Measurements from ENCODE around the gene TELO2.

TELO2 gene

GRCh38 chr16:1444730-1445517 lies 48.2 kb upstream of the TELO2 start:
- Histone ChIP-seq H2BK5ac (ENCODE audit: low read length) (no peak overlapping the region), H3K14ac (ENCODE audit: low read length) (no peak overlapping the region), H3K4me3 (ENCODE audit: low read length in 2 of 2) (no peak overlapping the region), H3K9ac (ENCODE audit: low read depth, low read length, poor library complexity) (no peak overlapping the region), H2AFZ (ENCODE audit: low read length) (no peak overlapping the region), H3K4me2 (ENCODE audit: insufficient read depth, low read length, poor library complexity, severe bottlenecking) (no peak overlapping the region), H2BK12ac (ENCODE audit: low read length) (no peak overlapping the region), H3K79me1 (ENCODE audit: low read depth, low read length) (peaks cover 3% of the 10 kb centered on the region), H2AK5ac (ENCODE audit: low read depth, low read length) (peak overlapping the region; percentile 37), H3K4ac (ENCODE audit: low read length) (no peak overlapping the region), H3K18ac (ENCODE audit: low read length) (no peak overlapping the region), H2BK15ac (ENCODE audit: low read length) (no peak overlapping the region), H3K4me1 (ENCODE audit: control insufficient read depth in 2 of 2, insufficient read depth in 1 of 2, low read depth in 1 of 2, low read length in 2 of 2) (no peaks in the 10 kb centered on the region), H4K8ac (ENCODE audit: low read depth, low read length) (no peak overlapping the region), H3K27me3 (ENCODE audit: control insufficient read depth in 3 of 3, insufficient read depth in 3 of 3, low read depth in 1 of 3, low read length in 3 of 3) (no peaks in the 10 kb centered on the region), H2BK120ac (ENCODE audit: low read depth, low read length) (no peak overlapping the region), H3K9me3 (replicated peaks in 1 of 2; ENCODE audit: control insufficient read depth in 2 of 2, insufficient read depth in 1 of 2, low read depth in 1 of 2, low read length in 2 of 2) (no peaks in the 10 kb centered on the region), H3K27ac (replicated peaks; ENCODE audit: low read length) (no peak overlapping the region), H3K23ac (ENCODE audit: low read depth, low read length, poor library complexity) (no peak overlapping the region), H3K36me3 (replicated peaks in 1 of 2; ENCODE audit: control insufficient read depth in 2 of 2, insufficient read depth in 2 of 2, low read length in 2 of 2) (peaks cover 6 to 33% of the 10 kb centered on the region in 2 donors), H4K91ac (ENCODE audit: low read depth, low read length, poor library complexity) (no peak overlapping the region)
- no CpG with 5 or more reads among the region's 48 CpGs for WGBS, 2 donors (ENCODE audit: extremely low coverage in 2 of 2, insufficient read length in 2 of 2, insufficient replicate concordance in 1 of 2)
- no peak for DNase-seq (ENCODE audit: low spot score)

DNA sequence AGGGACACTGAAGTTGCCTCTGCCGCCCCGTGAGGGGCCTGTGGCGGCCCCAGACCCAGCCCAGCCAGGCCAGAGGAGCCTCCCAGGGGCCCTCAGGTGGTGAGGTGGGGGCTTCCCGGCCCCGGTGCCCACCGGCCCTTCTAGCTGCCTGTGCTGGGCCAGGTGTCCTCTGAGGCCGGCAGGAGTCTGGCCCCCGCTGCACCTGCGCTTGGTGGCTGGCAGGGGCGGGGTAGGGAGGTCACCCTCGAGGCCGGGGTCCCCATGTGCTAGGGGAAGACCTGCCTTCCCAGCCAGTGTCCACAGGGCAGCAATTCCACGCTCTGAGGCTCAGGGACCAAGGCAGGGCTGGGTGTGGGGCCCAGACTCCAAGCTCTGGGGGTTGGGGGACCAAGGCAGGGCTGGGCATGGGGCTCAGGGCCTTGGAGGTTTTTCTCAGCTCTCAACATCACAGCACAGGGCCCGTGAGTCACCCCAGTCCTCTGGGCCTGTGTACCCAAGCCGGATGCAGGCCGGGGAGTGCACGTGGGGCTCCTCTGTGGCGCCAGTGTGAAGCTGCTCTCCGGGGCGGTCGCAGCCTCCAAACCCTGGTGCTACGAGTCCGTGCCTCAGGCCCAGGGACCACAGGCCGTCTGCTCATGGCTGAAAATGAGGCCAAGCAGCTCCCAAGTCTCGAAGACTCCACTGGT lies 47.5 kb upstream of the TELO2 start:
- WGBS, 2 donors (ENCODE audit: extremely low coverage in 2 of 2, insufficient read length in 2 of 2, insufficient replicate concordance in 1 of 2) = no CpG with 5 or more reads among the region's 25 CpGs

GRCh38 chr16:1446296-1447080 lies 46.7 kb upstream of the TELO2 start:
- H3K14ac ChIP-seq (ENCODE audit: low read length) = no peak overlapping the region
- peak overlapping the region; percentile 17 for H4K8ac ChIP-seq (ENCODE audit: low read depth, low read length)
- H2AK5ac ChIP-seq (ENCODE audit: low read depth, low read length) = peak overlapping the region; percentile 14
- peaks cover 3% of the 10 kb centered on the region for H3K79me1 ChIP-seq (ENCODE audit: low read depth, low read length)
- no peak overlapping the region for H4K91ac ChIP-seq (ENCODE audit: low read depth, low read length, poor library complexity)
- H3K18ac ChIP-seq (ENCODE audit: low read length) = no peak overlapping the region
- H3K9me3 ChIP-seq (replicated peaks in 1 of 2; ENCODE audit: control insufficient read depth in 2 of 2, insufficient read depth in 1 of 2, low read depth in 1 of 2, low read length in 2 of 2) = no peaks in the 10 kb centered on the region
- no peak overlapping the region for H2BK15ac ChIP-seq (ENCODE audit: low read length)
- H2BK5ac ChIP-seq (ENCODE audit: low read length) = no peak overlapping the region
- no peak overlapping the region for H2BK12ac ChIP-seq (ENCODE audit: low read length)
- DNase-seq (ENCODE audit: low spot score) = no peak
- no peak overlapping the region for H2AFZ ChIP-seq (ENCODE audit: low read length)
- H3K9ac ChIP-seq (ENCODE audit: low read depth, low read length, poor library complexity) = peak overlapping the region; percentile 4
- H3K27ac ChIP-seq (replicated peaks; ENCODE audit: low read length) = no peak overlapping the region
- H3K27me3 ChIP-seq (ENCODE audit: control insufficient read depth in 3 of 3, insufficient read depth in 3 of 3, low read depth in 1 of 3, low read length in 3 of 3) = no peaks in the 10 kb centered on the region
- H3K4me1 ChIP-seq (ENCODE audit: control insufficient read depth in 2 of 2, insufficient read depth in 1 of 2, low read depth in 1 of 2, low read length in 2 of 2) = no peaks in the 10 kb centered on the region
- H3K36me3 ChIP-seq (replicated peaks in 1 of 2; ENCODE audit: control insufficient read depth in 2 of 2, insufficient read depth in 2 of 2, low read length in 2 of 2) = peaks cover 9 to 49% of the 10 kb centered on the region in 2 donors
- H3K4ac ChIP-seq (ENCODE audit: low read length) = no peak overlapping the region
- no peak overlapping the region for H2BK120ac ChIP-seq (ENCODE audit: low read depth, low read length)
- H3K4me2 ChIP-seq (ENCODE audit: insufficient read depth, low read length, poor library complexity, severe bottlenecking) = no peak overlapping the region
- H3K4me3 ChIP-seq (ENCODE audit: low read length in 2 of 2) = no peak overlapping the region
- WGBS, 2 donors (ENCODE audit: extremely low coverage in 2 of 2, insufficient read length in 2 of 2, insufficient replicate concordance in 1 of 2) = no CpG with 5 or more reads among the region's 41 CpGs
- no peak overlapping the region for H3K23ac ChIP-seq (ENCODE audit: low read depth, low read length, poor library complexity)

More for the DNA sequence above, 47.5 kb upstream of the TELO2 start:
- H3K4me2 ChIP-seq (ENCODE audit: insufficient read depth, low read length, poor library complexity, severe bottlenecking) = no peak overlapping the region
- no peak overlapping the region for H2BK15ac ChIP-seq (ENCODE audit: low read length)
- no peak overlapping the region for H3K9ac ChIP-seq (ENCODE audit: low read depth, low read length, poor library complexity)
- no peak overlapping the region for H2BK5ac ChIP-seq (ENCODE audit: low read length)
- peaks cover 3% of the 10 kb centered on the region for H3K79me1 ChIP-seq (ENCODE audit: low read depth, low read length)
- H4K91ac ChIP-seq (ENCODE audit: low read depth, low read length, poor library complexity) = no peak overlapping the region
- H3K4ac ChIP-seq (ENCODE audit: low read length) = no peak overlapping the region
- H3K27ac ChIP-seq (replicated peaks; ENCODE audit: low read length) = no peak overlapping the region
- no peak overlapping the region for H4K8ac ChIP-seq (ENCODE audit: low read depth, low read length)
- no peaks in the 10 kb centered on the region for H3K27me3 ChIP-seq (ENCODE audit: control insufficient read depth in 3 of 3, insufficient read depth in 3 of 3, low read depth in 1 of 3, low read length in 3 of 3)
- H3K36me3 ChIP-seq (replicated peaks in 1 of 2; ENCODE audit: control insufficient read depth in 2 of 2, insufficient read depth in 2 of 2, low read length in 2 of 2) = peaks cover 6 to 41% of the 10 kb centered on the region in 2 donors
- no peaks in the 10 kb centered on the region for H3K9me3 ChIP-seq (replicated peaks in 1 of 2; ENCODE audit: control insufficient read depth in 2 of 2, insufficient read depth in 1 of 2, low read depth in 1 of 2, low read length in 2 of 2)
- no peak overlapping the region for H3K4me3 ChIP-seq (ENCODE audit: low read length in 2 of 2)
- H3K23ac ChIP-seq (ENCODE audit: low read depth, low read length, poor library complexity) = no peak overlapping the region
- no peak overlapping the region for H3K14ac ChIP-seq (ENCODE audit: low read length)
- H3K4me1 ChIP-seq (ENCODE audit: control insufficient read depth in 2 of 2, insufficient read depth in 1 of 2, low read depth in 1 of 2, low read length in 2 of 2) = no peaks in the 10 kb centered on the region
- no peak for DNase-seq (ENCODE audit: low spot score)
- H3K18ac ChIP-seq (ENCODE audit: low read length) = no peak overlapping the region
- peak overlapping the region; percentile 14 for H2AK5ac ChIP-seq (ENCODE audit: low read depth, low read length)
- H2AFZ ChIP-seq (ENCODE audit: low read length) = no peak overlapping the region
- H2BK120ac ChIP-seq (ENCODE audit: low read depth, low read length) = no peak overlapping the region
- H2BK12ac ChIP-seq (ENCODE audit: low read length) = no peak overlapping the region

GRCh38 chr16:1447965-1448364 lies 45.2 kb upstream of the TELO2 start:
- H3K4me1 ChIP-seq (ENCODE audit: control insufficient read depth in 2 of 2, insufficient read depth in 1 of 2, low read depth in 1 of 2, low read length in 2 of 2) = no peaks in the 10 kb centered on the region
- no peak overlapping the region for H2BK5ac ChIP-seq (ENCODE audit: low read length)
- H3K4me3 ChIP-seq (ENCODE audit: low read length in 2 of 2) = no peak overlapping the region
- no peak overlapping the region for H3K9ac ChIP-seq (ENCODE audit: low read depth, low read length, poor library complexity)
- H2AK5ac ChIP-seq (ENCODE audit: low read depth, low read length) = no peak overlapping the region
- H2BK15ac ChIP-seq (ENCODE audit: low read length) = no peak overlapping the region
- H3K18ac ChIP-seq (ENCODE audit: low read length) = no peak overlapping the region
- H3K4me2 ChIP-seq (ENCODE audit: insufficient read depth, low read length, poor library complexity, severe bottlenecking) = no peak overlapping the region
- peaks cover 18 to 63% of the 10 kb centered on the region in 2 donors for H3K36me3 ChIP-seq (replicated peaks in 1 of 2; ENCODE audit: control insufficient read depth in 2 of 2, insufficient read depth in 2 of 2, low read length in 2 of 2)
- no peak overlapping the region for H4K91ac ChIP-seq (ENCODE audit: low read depth, low read length, poor library complexity)
- WGBS, 2 donors (ENCODE audit: extremely low coverage in 2 of 2, insufficient read length in 2 of 2, insufficient replicate concordance in 1 of 2) = no CpG with 5 or more reads among the region's 11 CpGs
- H3K27ac ChIP-seq (replicated peaks; ENCODE audit: low read length) = no peak overlapping the region
- no peaks in the 10 kb centered on the region for H3K27me3 ChIP-seq (ENCODE audit: control insufficient read depth in 3 of 3, insufficient read depth in 3 of 3, low read depth in 1 of 3, low read length in 3 of 3)
- H3K23ac ChIP-seq (ENCODE audit: low read depth, low read length, poor library complexity) = no peak overlapping the region
- DNase-seq (ENCODE audit: low spot score) = no peak
- no peak overlapping the region for H4K8ac ChIP-seq (ENCODE audit: low read depth, low read length)
- no peak overlapping the region for H2BK120ac ChIP-seq (ENCODE audit: low read depth, low read length)
- H2BK12ac ChIP-seq (ENCODE audit: low read length) = no peak overlapping the region
- no peak overlapping the region for H3K4ac ChIP-seq (ENCODE audit: low read length)
- H3K14ac ChIP-seq (ENCODE audit: low read length) = no peak overlapping the region
- H2AFZ ChIP-seq (ENCODE audit: low read length) = no peak overlapping the region
- H3K9me3 ChIP-seq (replicated peaks in 1 of 2; ENCODE audit: control insufficient read depth in 2 of 2, insufficient read depth in 1 of 2, low read depth in 1 of 2, low read length in 2 of 2) = no peaks in the 10 kb centered on the region
- peaks cover 3% of the 10 kb centered on the region for H3K79me1 ChIP-seq (ENCODE audit: low read depth, low read length)
